K562 (cell line): ENCODE results near the gene ZNF791. TPM values are rescaled to one million over a fixed set of nuclear protein-coding genes. Genes with fewer than 3 reads are reported as not detected.
A peak's percentile ranks its signal among the peaks of the same experiment; 100 is the strongest.

ENCODE experiments used
- CUX1 ChIP-seq: fragments of 200-800 bp; sonication (Bioruptor generic); IDR thresholded peaks from 2 replicates; pipeline ENCODE4 v1.6.1; 2016; ENCODE audit warnings: missing genetic modification characterization, missing compliant biosample characterization
- HCFC1 ChIP-seq: IDR thresholded peaks from 2 replicates; pipeline ENCODE4 v1.6.1; 2012; ENCODE audit warnings: low read depth, low read length, improper control_type of control experiment
- HIVEP1 ChIP-seq: fragments of 250-450 bp; sonication (Bioruptor Pico); IDR thresholded peaks from 2 replicates; pipeline ENCODE4 v1.4.0; 2020; ENCODE audit warnings: mild to moderate bottlenecking
- KLF10 ChIP-seq: fragments of 250-450 bp; sonication (Bioruptor Pico); IDR thresholded peaks from 2 replicates; pipeline ENCODE4 v1.6.1; 2021; ENCODE audit warnings: matching md5 sums
- MGA ChIP-seq: fragments of 450-650 bp; IDR thresholded peaks from 2 replicates; pipeline ENCODE4 v1.6.1; 2016; ENCODE audit warnings: mild to moderate bottlenecking, moderate library complexity
- MYC ChIP-seq, 2 experiments: fragments of 250-450 bp in 1 of 2; sonication (Bioruptor Pico) in 1 of 2; IDR thresholded peaks; 2 replicates each; pipeline versions ENCODE4 v1.5.1 to v1.6.1; 2012 to 2021; ENCODE audit warnings: low read depth in 2 of 2, borderline replicate concordance in 1 of 2, improper control_type of control experiment in 1 of 2, low read length in 1 of 2, mild to moderate bottlenecking in 1 of 2, moderate library complexity in 1 of 2
- ZNF76 ChIP-seq: fragments of 250-450 bp; sonication (Bioruptor Pico); IDR thresholded peaks from 2 replicates; pipeline ENCODE4 v1.4.0; 2020; ENCODE audit warnings: mild to moderate bottlenecking, moderate library complexity, borderline replicate concordance
- polyA plus RNA-seq, 8 experiments: library from polyadenylated mRNA; depleted of rRNA in 4 of 8; stranded (reverse) in 5 of 8; unstranded in 3 of 8; fragments of >200 nt; fragmentation: Nextera tagmentation in 2 of 8; fragmentation: Illumina TruSeq in 1 of 8; extraction: Ambion mirVana in 2 of 8; extraction: Trizol in 1 of 8; gene quantifications; 2 replicates each; pipeline versions ENCODE4 v1.2.1 to v1.2.3, GENCODE V29; 2011 to 2014; ENCODE audit warnings: inconsistent platforms in 1 of 8, missing spikeins in 1 of 8
- total RNA-seq, 7 experiments: library from RNA; depleted of rRNA in 6 of 7; stranded (reverse); fragments of >200 nt in 6 of 7; fragmentation: Illumina TruSeq in 2 of 7; extraction: Trizol in 2 of 7; gene quantifications; 2 replicates each; pipeline versions ENCODE4 v1.2.1 to v1.2.3, GENCODE V29; 2011 to 2021; ENCODE audit warnings: low replicate concordance in 1 of 7

The ZNF791 gene
- total and polyA plus RNA-seq, 9 of the 15 experiments (the other 6 are each of a cell fraction or from before 2014, with no cell fraction given): 7.8 to 22.7 (median 13.1) TPM

GRCh38 chr19:12681074-12681987 is 70.6 kb downstream of the ZNF791 start, which contains the start of gene DHPS (continued):
- peak; percentile 93 for TF ChIP-seq MGA
- TF ChIP-seq HIVEP1 (CRISPR knock-in tag): no peak
- TF ChIP-seq ZNF76 (CRISPR knock-in tag): peak; percentile 73; the same call in 1 of the 2 replicates
- no peak for TF ChIP-seq CUX1 (CRISPR knock-in tag)
- peak; percentile 79 for TF ChIP-seq HCFC1
- peak; percentile 82 for TF ChIP-seq MYC (IDR thresholded peaks at IDR 0.05; ENCODE audit: low read depth, low read length)
- peak; percentile 61; the same call in 1 of the 2 replicates for TF ChIP-seq MYC (CRISPR knock-in tag; IDR thresholded peaks at IDR 0.05; ENCODE audit: borderline replicate concordance, low read depth)
- TF ChIP-seq KLF10: no peak
